GM19328 (cell line): ENCODE data around the gene TLE2.

Experiments used
- ATAC-seq: cut with Tn5 transposase; IDR thresholded peaks from one replicate; pipeline ENCODE4 v1.9.1; 2021; ENCODE audit warnings: mild to moderate bottlenecking, moderate library complexity; ENCODE audit not compliant: unreplicated experiment

TLE2 gene

GRCh38 chr19:2962018-2962670 lies 66.9 kb downstream of the TLE2 start:
- ATAC-seq: no peak

DNA sequence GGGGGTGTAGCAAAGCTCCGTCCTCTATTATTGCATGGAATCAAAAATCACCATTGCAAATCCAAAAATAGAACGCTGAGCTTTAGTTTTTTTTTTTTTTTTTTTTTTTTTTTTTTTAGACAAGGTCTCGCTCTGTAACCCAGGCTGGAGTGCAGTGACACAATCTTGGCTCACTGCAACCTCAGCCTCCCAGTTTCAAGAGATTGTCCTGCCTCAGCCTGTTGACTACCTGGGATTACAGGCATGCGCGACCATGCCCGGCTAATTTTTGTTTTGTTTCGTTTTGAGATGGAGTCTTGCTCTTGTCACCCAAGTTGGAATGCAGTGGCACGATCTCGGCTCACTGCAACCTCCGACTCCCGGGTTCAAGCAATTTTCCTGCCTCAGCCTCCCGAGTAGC lies 69.0 kb downstream of the TLE2 start:
- no peak for ATAC-seq

DNA sequence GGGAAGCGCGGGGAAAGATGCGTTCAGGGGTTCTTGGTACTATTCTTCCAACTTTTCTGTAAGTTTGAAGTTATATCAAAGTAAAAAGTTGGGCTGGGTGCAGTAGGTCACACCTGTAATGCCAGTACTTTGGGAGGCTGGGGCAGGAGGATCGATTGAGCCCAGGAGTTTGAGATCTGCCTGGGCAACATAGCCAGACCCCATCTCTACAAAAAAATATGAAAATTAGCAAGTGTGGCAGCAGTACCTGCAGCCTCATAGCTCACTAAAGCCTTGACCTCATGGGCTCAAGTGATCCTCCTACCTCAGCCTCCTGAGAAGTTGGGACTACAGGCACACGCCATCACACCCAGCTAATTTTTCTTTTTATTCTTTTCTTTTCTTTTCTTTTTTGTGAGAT lies 71.9 kb downstream of the TLE2 start:
- ATAC-seq: no peak

DNA sequence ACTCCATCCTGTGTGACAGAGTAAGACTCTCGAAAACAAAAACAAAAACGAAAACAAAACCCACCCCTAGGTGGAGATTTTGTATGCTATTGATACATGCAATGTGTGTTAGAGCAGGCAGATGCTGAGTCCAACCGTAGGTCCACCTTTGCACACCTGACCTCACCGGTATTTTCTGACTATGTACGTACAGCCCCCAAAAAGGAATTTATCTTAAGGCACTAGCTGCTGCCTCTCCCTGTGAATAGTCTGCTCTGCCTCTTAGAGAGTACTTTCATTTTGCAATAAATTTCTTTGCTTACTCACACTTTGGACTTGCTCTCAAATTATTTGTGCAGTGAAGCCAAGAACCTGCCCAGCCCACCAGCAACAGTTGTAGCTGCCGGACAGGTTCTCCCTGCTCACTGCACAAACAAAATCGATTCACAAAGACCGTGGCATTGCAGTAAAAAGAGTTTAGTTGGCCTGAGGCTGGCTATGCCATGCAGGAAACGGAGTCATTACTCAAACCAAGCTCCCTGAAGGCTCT lies 76.1 kb downstream of the TLE2 start:
- no peak for ATAC-seq

- ATAC-seq: peak; percentile 92
These were observed 78.6 kb downstream of the TLE2 start for GRCh38 chr19:2950286-2951124.

GRCh38 chr19:2949939-2950285 lies 79.2 kb downstream of the TLE2 start:
- no peak for ATAC-seq
